ENCODE data around the gene TTC34.

DNA sequence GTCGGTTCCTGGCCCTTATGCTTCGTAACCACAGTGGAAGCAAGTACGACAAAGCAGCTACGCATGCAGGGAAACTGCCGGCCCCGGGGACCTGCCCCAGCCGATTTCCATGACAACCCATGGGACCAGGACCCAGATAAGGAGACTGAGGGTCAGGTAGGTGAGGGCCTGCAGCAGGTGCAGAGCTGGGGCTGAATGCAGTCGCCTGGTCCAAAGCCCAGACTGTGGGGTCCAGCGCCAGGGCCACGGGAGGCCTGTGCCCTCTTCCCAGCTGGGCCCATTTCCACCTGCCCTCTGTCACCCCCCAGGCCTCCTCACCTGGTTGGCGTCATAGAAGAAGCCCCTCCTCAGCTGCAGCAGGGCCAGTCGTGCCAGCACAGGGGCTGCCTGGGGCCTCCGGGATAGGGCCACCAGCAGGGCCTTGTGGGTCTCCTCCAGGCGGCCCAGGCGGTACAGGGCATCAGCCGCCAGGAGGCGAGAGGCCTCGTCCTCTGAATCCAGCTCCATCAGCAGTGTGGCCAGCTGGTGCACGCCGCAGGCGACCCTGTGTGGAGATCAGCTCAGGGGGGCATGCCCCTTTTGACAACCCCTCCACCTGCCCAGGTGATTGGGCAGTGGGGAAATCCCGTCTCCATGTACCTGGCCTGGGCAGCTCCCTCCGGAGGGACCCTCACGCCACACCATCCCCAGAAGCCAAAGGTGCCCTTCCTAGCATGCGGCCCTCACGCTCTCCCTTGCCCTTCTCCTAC, 14.2 kb downstream of the TTC34 start:
- TF ChIP-seq, protein P1, sequence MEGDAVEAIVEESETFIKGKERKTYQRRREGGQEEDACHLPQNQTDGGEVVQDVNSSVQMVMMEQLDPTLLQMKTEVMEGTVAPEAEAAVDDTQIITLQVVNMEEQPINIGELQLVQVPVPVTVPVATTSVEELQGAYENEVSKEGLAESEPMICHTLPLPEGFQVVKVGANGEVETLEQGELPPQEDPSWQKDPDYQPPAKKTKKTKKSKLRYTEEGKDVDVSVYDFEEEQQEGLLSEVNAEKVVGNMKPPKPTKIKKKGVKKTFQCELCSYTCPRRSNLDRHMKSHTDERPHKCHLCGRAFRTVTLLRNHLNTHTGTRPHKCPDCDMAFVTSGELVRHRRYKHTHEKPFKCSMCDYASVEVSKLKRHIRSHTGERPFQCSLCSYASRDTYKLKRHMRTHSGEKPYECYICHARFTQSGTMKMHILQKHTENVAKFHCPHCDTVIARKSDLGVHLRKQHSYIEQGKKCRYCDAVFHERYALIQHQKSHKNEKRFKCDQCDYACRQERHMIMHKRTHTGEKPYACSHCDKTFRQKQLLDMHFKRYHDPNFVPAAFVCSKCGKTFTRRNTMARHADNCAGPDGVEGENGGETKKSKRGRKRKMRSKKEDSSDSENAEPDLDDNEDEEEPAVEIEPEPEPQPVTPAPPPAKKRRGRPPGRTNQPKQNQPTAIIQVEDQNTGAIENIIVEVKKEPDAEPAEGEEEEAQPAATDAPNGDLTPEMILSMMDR (IDR thresholded peaks at IDR 0.05), result no peak
- TF ChIP-seq POLR2AphosphoS5 (IDR thresholded peaks at IDR 0.05) (no peak), POLR2A (IDR thresholded peaks at IDR 0.05) (no peak)
